Activated naive CD8-positive, alpha-beta T cell treated with anti-CD3 and anti-CD28 coated beads, Interleukin-2, amount 10 ng/mL, durations not matched to agents 7 days and 5 days (primary cell): Measurements from ENCODE around the gene KIAA1671. TPM values are rescaled to one million over a fixed set of nuclear protein-coding genes. Genes with fewer than 3 reads are reported as not detected.

Experiments used
- ATAC-seq: fragments of 150-1000 bp; cut with Tn5 transposase; one replicate; pipeline ENCODE4 v1.10.0; 2021; ENCODE audit warnings: low read depth, moderate library complexity
- POLR2A ChIA-PET: fragments of 350-600 bp; sonication (Branson Sonifier 250); formaldehyde crosslinking; loops from one replicate; lab custom pipeline; 2021; ENCODE audit warnings: antibody characterized with exemption; lab: Charles Lee
- DNase-seq: peaks from one replicate; pipeline ENCODE4 v3.0.0; 2021
- H3K27ac Mint-ChIP-seq: one replicate; pipeline ENCODE4 v1.8.0; 2022; ENCODE audit warnings: mild to moderate bottlenecking, mixed read lengths
- H3K27me3 Mint-ChIP-seq: one replicate; pipeline ENCODE4 v1.8.0; 2022; ENCODE audit warnings: mild to moderate bottlenecking, moderate library complexity, mixed read lengths
- H3K36me3 Mint-ChIP-seq: one replicate; pipeline ENCODE4 v1.8.0; 2021; ENCODE audit warnings: mild to moderate bottlenecking, mixed read lengths
- H3K4me1 Mint-ChIP-seq: one replicate; pipeline ENCODE4 v1.8.0; 2021; ENCODE audit warnings: mixed read lengths
- H3K4me3 Mint-ChIP-seq: one replicate; pipeline ENCODE4 v1.8.0; 2022; ENCODE audit warnings: mild to moderate bottlenecking, moderate library complexity, mixed read lengths
- H3K9me3 Mint-ChIP-seq: one replicate; pipeline ENCODE4 v1.8.0; 2021; ENCODE audit warnings: mixed read lengths
- total RNA-seq, 2 experiments: library from RNA; stranded (reverse); gene quantifications; one replicate each; pipeline ENCODE4 v1.2.3, GENCODE V29; 2021

Gene KIAA1671
- total RNA-seq, 2 experiments from 2014 or later, result 10.0 to 10.5 TPM

DNA sequence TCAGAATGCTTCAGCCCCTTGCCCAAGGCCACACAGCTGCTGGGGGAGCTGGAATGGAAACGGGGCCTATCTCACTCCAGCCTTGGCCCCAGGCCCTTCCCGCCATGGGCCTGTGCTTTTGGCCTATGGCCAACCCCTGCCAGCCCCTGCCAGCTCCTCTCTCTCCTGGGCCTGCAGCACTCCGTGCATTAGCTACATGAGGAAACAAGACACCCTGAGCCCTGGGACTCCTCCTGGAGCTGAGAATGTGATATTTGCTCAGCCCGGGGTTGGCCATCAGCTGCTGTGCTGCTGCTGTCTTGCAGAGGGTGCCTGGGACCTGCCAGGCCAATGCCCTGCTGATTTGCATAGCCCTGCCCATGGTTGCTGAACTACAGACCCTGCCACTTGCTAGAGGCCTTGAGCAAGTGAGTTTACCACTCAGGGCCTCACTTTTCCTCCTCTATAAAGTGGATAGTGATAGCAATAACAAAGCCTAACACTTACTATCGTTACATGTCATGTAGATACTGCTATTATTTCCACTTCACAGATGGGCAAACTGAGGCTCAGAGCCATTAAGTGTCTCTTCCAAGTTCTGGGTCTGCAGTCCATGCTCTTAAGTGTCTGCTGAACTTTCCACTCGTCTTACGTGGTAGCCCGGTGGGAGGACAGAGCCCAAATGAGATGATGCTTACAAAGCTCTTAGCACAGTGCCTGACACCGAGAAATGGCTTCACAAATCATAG, 99.6 kb downstream of the KIAA1671 start:
- POLR2A ChIA-PET, result no interaction called here
- Mint-ChIP-seq H3K36me3 (no peaks in the 10 kb centered on the region), H3K9me3 (peaks cover 1% of the 10 kb centered on the region), H3K27ac (no peak overlapping the region), H3K4me3 (no peak overlapping the region), H3K27me3 (no peaks in the 10 kb centered on the region), H3K4me1 (peaks cover 11% of the 10 kb centered on the region)
- DNase-seq, result no peak
- no peak for ATAC-seq

DNA sequence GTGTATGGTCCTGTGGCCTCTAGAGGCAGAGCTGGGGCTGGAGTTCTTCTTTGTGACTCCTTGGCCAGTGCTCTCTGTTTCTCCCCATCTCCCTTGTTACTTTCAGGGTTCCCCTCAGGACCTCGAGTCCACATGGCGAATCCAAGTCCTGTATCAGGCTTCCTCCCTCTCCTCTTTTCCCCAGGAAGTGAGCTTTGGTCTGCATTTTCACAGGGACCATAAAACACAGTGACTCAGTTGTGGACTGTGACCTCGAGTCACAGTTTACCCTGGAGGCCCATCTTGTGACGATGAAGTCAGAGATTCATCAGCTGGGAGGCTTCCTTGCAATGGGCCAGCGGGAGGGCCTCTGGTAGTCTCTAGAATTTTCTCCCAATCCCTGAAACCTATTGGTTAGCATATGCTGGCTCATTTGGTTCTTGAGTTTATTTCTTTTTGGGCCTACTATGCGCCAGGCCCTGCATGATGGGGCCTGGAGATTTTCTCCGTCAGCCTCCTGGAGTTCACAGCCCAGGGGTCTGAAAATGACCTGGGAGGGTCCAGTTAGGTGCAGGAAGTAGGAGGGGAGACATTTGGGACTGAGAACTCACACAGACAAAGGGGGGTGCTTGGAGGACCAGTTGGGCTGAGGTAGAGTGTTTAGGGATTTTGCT, 100.8 kb downstream of the KIAA1671 start:
- ATAC-seq (no peak), DNase-seq (no peak)
- H3K4me1 Mint-ChIP-seq, result peaks cover 14% of the 10 kb centered on the region
- no peak overlapping the region for H3K27ac Mint-ChIP-seq
- no peaks in the 10 kb centered on the region for H3K27me3 Mint-ChIP-seq
- POLR2A ChIA-PET, result no interaction called here
- H3K4me3 Mint-ChIP-seq, result no peak overlapping the region
- no peaks in the 10 kb centered on the region for H3K36me3 Mint-ChIP-seq
- peaks cover 1% of the 10 kb centered on the region for H3K9me3 Mint-ChIP-seq

- POLR2A ChIA-PET, result interaction anchor here (1.3 kb wide), 1 partner anchor 17 kb away, joined by 3 read pairs; no protein-coding TSS in a partner anchor
- H3K9me3 Mint-ChIP-seq, result peaks cover 1% of the 10 kb centered on the region
- H3K4me3 Mint-ChIP-seq, result no peak overlapping the region
- no peaks in the 10 kb centered on the region for H3K36me3 Mint-ChIP-seq
- DNase-seq (no peak), ATAC-seq (peak; percentile 32)
- no peaks in the 10 kb centered on the region for H3K27me3 Mint-ChIP-seq
- peaks cover 14% of the 10 kb centered on the region for H3K4me1 Mint-ChIP-seq
- peak overlapping the region; percentile 25 for H3K27ac Mint-ChIP-seq
Observed at GRCh38 chr22:25054943-25055511, 102.5 kb downstream of the KIAA1671 start.

DNA sequence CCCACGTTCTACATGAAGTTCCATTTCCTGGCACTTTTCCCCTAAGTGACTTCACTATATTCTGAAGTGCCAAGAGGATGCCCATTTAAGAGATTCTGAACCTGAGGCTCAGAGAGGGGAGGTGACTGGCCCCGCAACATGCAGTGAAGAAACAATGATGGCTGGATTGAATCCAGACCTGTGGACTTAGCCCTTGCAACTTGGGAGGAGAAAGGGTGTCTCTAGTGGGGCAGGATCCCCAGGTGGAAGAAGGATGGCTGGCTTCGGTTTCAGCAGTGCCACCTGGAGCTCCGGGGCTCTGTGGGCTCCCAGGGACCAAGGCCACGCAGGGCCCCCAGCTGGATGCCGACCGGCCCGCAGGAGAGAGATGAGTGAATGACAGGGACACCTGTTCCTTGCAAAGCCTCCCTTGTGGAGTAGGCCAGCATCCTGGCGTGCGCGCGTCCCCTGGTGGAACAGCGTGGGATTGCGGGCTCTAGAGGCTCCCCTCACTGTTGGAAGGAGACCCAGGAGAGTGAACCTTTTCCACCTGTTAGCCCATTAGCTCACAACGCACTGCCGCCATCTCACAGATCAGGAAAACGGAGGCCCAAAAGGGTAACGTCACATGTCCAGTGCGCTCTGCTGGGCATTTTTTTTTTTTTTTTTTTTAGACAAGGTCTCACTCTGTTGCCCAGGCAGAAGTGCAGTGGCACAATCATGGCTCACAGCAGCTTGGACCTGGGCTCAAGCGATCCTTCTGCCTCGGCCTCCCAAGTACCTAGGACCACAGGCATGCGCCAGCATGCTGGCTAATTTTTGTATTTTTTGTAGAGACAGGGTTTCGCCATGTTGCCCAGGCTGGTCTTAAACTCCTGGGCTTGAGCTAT, 104.7 kb downstream of the KIAA1671 start:
- peak; percentile 68 for ATAC-seq
- no peak overlapping the region for H3K4me3 Mint-ChIP-seq
- no peaks in the 10 kb centered on the region for H3K36me3 Mint-ChIP-seq
- DNase-seq, result peak; percentile 88
- H3K9me3 Mint-ChIP-seq, result peaks cover 1% of the 10 kb centered on the region
- no peaks in the 10 kb centered on the region for H3K27me3 Mint-ChIP-seq
- peaks cover 32% of the 10 kb centered on the region for H3K4me1 Mint-ChIP-seq
- H3K27ac Mint-ChIP-seq, result no peak overlapping the region
- POLR2A ChIA-PET, result no interaction called here

DNA sequence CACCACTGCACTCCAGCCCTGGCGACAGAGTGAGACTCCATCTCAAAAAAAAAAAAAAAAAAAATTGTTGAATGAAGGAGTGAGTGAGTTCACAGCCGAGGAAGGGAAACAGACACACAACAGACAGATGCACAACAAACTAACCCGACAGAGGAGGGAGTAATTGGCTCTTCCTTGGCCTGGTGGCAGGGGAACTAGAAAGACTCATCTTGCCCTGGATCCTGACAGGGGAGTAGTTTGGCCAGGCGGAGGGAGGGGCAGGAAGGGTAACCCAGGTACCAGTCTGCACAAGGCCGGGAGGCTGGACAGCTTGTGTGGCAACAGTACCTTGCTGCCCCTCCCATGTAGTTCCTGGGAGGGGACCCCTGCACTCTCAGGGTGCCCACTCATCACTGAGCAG, 106.9 kb downstream of the KIAA1671 start:
- Mint-ChIP-seq H3K27me3 (no peaks in the 10 kb centered on the region), H3K4me3 (no peak overlapping the region), H3K27ac (peak overlapping the region; percentile 30), H3K36me3 (no peaks in the 10 kb centered on the region), H3K4me1 (peaks cover 46% of the 10 kb centered on the region), H3K9me3 (no peaks in the 10 kb centered on the region)
- POLR2A ChIA-PET, result no interaction called here
- ATAC-seq (no peak), DNase-seq (no peak)

- H3K27me3 Mint-ChIP-seq, result no peaks in the 10 kb centered on the region
- H3K36me3 Mint-ChIP-seq, result no peaks in the 10 kb centered on the region
- peak overlapping the region; percentile 43 for H3K4me3 Mint-ChIP-seq
- POLR2A ChIA-PET, result no interaction called here
- H3K27ac Mint-ChIP-seq, result peak overlapping the region; percentile 55
- ATAC-seq (peak; percentile 6), DNase-seq (no peak)
- H3K9me3 Mint-ChIP-seq, result no peaks in the 10 kb centered on the region
- peaks cover 44% of the 10 kb centered on the region for H3K4me1 Mint-ChIP-seq
Observed at GRCh38 chr22:25060522-25061071, 108.1 kb downstream of the KIAA1671 start.

- H3K4me3 Mint-ChIP-seq, result peak overlapping the region; percentile 40
- POLR2A ChIA-PET, result no interaction called here
- peaks cover 44% of the 10 kb centered on the region for H3K4me1 Mint-ChIP-seq
- no peak for ATAC-seq
- H3K9me3 Mint-ChIP-seq, result no peaks in the 10 kb centered on the region
- no peaks in the 10 kb centered on the region for H3K27me3 Mint-ChIP-seq
- H3K27ac Mint-ChIP-seq, result peak overlapping the region; percentile 61
- no peak for DNase-seq
- no peaks in the 10 kb centered on the region for H3K36me3 Mint-ChIP-seq
Observed at GRCh38 chr22:25061134-25061533, 108.6 kb downstream of the KIAA1671 start.

GRCh38 chr22:25061605-25062376, 109.3 kb downstream of the KIAA1671 start:
- Mint-ChIP-seq H3K36me3 (no peaks in the 10 kb centered on the region), H3K9me3 (no peaks in the 10 kb centered on the region), H3K27me3 (no peaks in the 10 kb centered on the region), H3K27ac (peak overlapping the region; percentile 83), H3K4me3 (peak overlapping the region; percentile 85), H3K4me1 (peaks cover 45% of the 10 kb centered on the region)
- POLR2A ChIA-PET, result interaction anchor here (1.0 kb wide), 1 partner anchor 50 kb away, joined by 3 read pairs; no protein-coding TSS in a partner anchor
- DNase-seq, result no peak
- ATAC-seq, result peak; percentile 4

GRCh38 chr22:25062386-25063085, 110.0 kb downstream of the KIAA1671 start:
- DNase-seq, result peak; percentile 66
- H3K4me3 Mint-ChIP-seq, result peak overlapping the region; percentile 85
- no peaks in the 10 kb centered on the region for H3K27me3 Mint-ChIP-seq
- no peaks in the 10 kb centered on the region for H3K36me3 Mint-ChIP-seq
- H3K4me1 Mint-ChIP-seq, result peaks cover 43% of the 10 kb centered on the region
- POLR2A ChIA-PET, result interaction anchor here (1.0 kb wide), 1 partner anchor 50 kb away, joined by 3 read pairs; no protein-coding TSS in a partner anchor
- no peaks in the 10 kb centered on the region for H3K9me3 Mint-ChIP-seq
- peak overlapping the region; percentile 83 for H3K27ac Mint-ChIP-seq
- peak; percentile 90 for ATAC-seq

DNA sequence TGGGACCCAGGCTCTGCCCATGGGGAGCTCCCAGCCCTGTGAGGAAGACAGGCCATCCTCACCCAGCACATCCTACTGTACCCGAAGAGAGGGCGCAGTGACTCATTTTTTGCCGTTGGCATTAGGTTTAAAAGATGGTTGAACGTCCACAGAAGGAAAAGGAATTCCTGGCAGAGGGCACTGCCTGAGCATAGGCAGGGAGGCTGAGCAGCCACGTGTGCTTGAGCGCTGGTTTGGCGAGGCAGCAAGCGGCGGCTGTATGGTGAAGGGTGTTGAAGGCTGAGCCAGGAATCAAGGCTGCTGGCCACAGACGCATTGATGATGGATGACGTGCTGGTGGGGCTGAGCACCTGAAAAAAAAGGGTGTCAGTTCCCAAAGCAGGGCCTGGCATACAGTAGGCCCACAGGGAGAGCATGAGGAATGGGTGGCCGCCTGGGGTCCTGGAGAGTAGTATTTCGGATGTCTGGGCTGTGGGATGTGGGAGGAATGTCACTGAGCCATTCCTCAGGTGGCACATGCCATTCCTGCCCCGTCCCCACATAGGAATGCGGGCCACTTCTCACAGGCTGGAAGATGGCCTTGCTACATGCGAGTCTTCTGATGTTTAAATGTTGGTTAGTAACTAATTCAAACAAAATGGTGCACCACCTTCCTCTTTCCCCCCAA, 112.5 kb downstream of the KIAA1671 start:
- Mint-ChIP-seq H3K4me3 (no peak overlapping the region), H3K36me3 (no peaks in the 10 kb centered on the region), H3K9me3 (no peaks in the 10 kb centered on the region), H3K27ac (no peak overlapping the region), H3K27me3 (no peaks in the 10 kb centered on the region), H3K4me1 (peaks cover 65% of the 10 kb centered on the region)
- DNase-seq (no peak), ATAC-seq (no peak)
- POLR2A ChIA-PET, result interaction anchor here (1.0 kb wide), 1 partner anchor 21 kb away, joined by 3 read pairs; no protein-coding TSS in a partner anchor

- H3K4me3 Mint-ChIP-seq, result peak overlapping the region; percentile 86
- H3K36me3 Mint-ChIP-seq, result no peaks in the 10 kb centered on the region
- peak overlapping the region; percentile 97 for H3K27ac Mint-ChIP-seq
- no peaks in the 10 kb centered on the region for H3K9me3 Mint-ChIP-seq
- DNase-seq (no peak), ATAC-seq (no peak)
- POLR2A ChIA-PET, result no interaction called here
- no peaks in the 10 kb centered on the region for H3K27me3 Mint-ChIP-seq
- H3K4me1 Mint-ChIP-seq, result peaks cover 67% of the 10 kb centered on the region
Observed at GRCh38 chr22:25066861-25067435, 114.4 kb downstream of the KIAA1671 start.
